ENCODE measurements around the gene TRIM63.

DNA sequence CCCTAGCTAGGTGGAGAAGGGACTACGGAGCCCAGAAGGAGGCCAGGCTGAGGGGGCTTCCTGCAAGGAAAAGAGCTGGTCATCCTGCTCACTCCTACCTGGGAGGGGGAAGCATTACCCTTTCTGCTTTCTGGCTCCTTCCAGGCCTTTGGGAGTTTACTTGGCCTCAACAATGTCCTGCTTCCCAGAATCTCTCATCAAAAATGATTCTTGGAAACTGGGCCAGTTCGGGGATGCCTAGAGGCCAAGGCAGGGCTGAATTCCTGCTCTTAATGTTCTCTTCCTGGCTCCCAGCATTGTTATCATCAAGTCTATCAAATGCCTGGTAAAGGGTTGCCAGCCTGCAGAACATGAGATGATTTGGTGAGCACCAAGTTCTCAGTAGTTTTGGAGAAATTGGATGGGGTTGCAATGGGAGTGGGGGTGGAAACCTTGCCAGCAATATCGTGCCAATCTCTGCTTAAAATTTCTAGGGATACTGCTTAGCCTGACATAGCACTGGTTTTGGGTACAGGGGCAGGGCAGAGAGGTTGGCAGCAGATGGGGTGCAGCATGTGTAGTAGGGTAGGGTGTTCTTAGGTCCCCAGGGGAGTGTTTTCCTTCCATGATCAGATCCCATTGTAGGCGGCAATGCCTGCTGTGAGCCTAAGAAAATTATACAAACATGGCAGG lies 61.9 kb downstream of the TRIM63 start:
- TF ChIP-seq, protein P1, sequence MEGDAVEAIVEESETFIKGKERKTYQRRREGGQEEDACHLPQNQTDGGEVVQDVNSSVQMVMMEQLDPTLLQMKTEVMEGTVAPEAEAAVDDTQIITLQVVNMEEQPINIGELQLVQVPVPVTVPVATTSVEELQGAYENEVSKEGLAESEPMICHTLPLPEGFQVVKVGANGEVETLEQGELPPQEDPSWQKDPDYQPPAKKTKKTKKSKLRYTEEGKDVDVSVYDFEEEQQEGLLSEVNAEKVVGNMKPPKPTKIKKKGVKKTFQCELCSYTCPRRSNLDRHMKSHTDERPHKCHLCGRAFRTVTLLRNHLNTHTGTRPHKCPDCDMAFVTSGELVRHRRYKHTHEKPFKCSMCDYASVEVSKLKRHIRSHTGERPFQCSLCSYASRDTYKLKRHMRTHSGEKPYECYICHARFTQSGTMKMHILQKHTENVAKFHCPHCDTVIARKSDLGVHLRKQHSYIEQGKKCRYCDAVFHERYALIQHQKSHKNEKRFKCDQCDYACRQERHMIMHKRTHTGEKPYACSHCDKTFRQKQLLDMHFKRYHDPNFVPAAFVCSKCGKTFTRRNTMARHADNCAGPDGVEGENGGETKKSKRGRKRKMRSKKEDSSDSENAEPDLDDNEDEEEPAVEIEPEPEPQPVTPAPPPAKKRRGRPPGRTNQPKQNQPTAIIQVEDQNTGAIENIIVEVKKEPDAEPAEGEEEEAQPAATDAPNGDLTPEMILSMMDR (IDR thresholded peaks at IDR 0.05): no peak
- no peak for TF ChIP-seq POLR2A (IDR thresholded peaks at IDR 0.05)
- TF ChIP-seq POLR2AphosphoS5 (IDR thresholded peaks at IDR 0.05): no peak

All from prostate gland (tissue), 2 donors.